ENCODE measurements around the gene GAREM1.

DNA sequence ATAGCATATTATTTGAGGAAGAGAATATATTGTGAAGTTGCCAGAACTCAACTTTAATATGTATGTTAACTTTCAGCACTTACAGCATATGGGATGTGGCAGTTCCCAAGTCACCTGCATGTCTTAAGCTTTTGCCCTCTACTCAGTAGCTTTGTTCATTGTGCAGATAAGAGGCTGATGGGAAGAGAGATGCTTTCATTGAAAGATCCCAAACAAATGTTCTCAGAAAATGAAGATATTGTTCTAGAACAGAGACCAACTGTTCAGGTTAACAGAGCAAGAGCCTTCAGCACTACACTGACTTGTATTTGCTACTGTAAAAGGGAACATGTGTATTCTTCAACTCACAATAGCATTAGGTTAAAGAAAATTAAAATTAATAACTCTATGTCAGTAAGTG, 28.1 kb downstream of the GAREM1 start:
- TF ChIP-seq, protein P1, sequence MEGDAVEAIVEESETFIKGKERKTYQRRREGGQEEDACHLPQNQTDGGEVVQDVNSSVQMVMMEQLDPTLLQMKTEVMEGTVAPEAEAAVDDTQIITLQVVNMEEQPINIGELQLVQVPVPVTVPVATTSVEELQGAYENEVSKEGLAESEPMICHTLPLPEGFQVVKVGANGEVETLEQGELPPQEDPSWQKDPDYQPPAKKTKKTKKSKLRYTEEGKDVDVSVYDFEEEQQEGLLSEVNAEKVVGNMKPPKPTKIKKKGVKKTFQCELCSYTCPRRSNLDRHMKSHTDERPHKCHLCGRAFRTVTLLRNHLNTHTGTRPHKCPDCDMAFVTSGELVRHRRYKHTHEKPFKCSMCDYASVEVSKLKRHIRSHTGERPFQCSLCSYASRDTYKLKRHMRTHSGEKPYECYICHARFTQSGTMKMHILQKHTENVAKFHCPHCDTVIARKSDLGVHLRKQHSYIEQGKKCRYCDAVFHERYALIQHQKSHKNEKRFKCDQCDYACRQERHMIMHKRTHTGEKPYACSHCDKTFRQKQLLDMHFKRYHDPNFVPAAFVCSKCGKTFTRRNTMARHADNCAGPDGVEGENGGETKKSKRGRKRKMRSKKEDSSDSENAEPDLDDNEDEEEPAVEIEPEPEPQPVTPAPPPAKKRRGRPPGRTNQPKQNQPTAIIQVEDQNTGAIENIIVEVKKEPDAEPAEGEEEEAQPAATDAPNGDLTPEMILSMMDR (IDR thresholded peaks at IDR 0.05) = no peak
- no peak for TF ChIP-seq POLR2A (IDR thresholded peaks at IDR 0.05)
